NCI-H524 treated with DMSO at 0.1 percent for 48 hours (cell line): Measurements from ENCODE around the gene MNAT1.
"Not testable (repeated sequence)": the region's sequence is repeated elsewhere in the genome, so short reads cannot be mapped to it uniquely, and the experiment has no call there.

Experiments
- DNase-seq: peaks from one replicate; lab custom pipeline; 2025; lab: John Stamatoyannopoulos, UW

The MNAT1 gene

DNA sequence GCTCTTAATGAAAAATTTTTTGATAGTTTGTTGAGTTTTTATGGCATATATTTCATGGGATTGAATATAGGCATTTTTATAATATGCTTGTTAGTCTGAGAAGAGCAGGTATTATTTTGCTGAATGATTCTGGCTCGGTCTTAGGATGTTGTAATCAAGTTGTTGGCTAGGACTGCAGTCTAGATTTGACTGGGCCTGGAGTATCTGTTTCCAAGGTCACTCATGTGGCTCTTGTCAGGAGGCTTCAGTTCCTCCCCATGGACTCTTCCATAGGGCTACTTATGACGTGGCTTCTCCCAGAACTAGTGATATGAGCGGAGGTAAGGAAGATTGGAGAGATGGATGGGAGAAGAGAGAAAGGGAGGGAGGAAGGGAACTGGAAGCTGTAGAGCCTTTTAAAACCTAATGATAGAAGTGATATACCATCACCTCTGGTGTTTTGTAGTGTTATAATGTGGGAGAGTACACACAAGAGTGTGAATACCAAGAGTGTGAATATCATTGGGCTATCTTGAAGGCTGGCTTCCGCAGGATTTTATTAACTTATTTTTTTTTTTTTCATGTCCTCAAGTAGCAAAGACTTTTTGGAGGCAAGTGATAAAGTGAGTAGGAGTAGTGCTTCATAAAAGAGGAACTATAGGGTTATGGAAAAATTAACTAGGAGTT lies 4.4 kb downstream of the MNAT1 start:
- DNase-seq, result no peak

DNA sequence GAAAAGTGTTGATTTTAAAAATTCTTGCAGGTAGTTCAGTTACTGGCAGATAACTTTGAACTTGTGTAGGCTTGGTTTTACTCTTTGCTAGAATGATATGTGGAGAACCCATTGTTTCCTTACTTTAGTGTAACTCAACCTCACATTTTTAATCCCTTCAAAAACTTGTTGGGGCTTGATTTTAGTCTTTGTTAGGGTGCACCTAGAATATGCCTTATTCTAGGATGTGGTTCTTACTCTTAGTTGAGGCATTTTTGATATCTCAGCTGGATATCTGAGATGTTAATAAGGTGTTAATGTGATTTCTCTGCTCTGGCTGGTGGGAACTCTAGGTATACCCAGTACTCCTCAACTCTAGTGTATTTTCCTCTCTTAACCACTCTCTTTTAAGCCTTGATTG lies 10.0 kb downstream of the MNAT1 start:
- no peak for DNase-seq

GRCh38 chr14:60753264-60754119 lies 18.9 kb downstream of the MNAT1 start:
- DNase-seq, result no peak

DNA sequence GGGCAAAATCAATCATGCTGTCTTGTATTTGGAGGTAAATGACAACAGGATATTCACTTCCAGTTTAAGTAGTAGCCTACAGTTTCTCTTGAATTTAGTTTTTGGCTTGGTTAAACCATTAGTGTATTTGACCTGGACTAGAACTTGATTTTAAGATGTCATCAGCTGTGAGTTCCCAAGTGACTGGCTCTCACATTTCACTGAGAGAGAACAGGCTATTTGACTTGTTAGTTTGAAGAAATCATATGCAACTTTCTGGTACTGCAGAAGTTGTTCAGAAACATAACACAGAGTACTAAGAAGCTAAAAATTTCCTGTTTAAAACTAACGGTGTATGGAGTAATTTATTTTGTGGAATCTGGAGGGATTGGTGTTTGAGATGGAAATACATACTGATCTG lies 22.3 kb downstream of the MNAT1 start:
- DNase-seq, result no peak

- no peak for DNase-seq
Observed at GRCh38 chr14:60757567-60758002, 23.0 kb downstream of the MNAT1 start.

GRCh38 chr14:60758885-60759284 lies 24.3 kb downstream of the MNAT1 start:
- DNase-seq, result no peak

GRCh38 chr14:60760209-60760608 lies 25.6 kb downstream of the MNAT1 start:
- no peak for DNase-seq

DNA sequence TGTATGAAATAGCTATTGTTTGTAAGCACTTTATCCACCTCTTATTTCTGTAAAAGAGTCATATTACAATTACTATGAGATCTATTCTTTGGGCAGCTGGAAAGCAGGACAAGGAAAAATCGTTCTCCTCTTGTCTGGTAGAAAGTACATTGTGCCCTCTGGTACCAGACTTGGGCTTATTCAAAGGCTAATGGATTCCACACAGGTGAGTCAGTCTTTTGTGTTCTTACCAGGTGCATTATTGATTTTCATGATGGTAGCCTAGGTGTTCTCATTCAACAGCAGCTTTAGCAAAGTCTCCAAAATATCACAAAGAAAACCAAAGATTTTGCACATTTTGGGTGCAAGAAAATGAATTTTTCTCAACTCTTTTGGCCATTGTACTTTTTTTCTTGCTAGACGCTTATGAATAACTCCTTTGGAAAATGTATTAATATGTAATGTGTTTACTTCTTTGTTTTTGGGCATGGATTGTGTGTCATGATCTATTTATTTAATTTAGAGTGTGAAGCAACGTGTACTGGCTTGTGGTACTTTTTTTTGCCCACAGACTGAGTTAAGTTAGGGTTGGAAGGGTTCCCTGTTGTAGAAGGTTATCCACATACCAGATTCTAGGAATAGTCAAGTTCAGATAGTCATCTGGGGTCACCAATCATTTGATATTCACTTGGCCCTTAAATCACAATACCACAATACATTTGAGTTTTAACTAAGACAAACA lies 26.2 kb downstream of the MNAT1 start:
- no peak for DNase-seq

DNA sequence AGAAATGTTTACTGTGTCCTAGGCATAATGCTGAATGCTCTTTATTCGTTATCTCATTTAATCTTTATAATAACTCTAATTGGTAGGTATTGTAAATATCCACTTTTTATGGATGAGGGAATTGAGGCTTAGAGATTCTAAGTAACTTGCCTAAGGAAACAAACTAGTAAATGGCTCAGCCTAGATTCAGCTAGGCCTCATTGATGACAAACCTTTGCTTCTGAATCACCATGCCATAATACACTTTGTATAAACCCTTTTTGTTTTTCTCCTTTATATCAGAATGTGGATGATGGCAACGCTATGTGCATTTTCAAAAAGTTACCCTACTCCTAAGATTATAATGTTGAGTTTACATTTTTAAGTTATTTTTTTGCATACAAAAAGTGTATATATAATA lies 34.0 kb downstream of the MNAT1 start:
- no peak for DNase-seq

DNA sequence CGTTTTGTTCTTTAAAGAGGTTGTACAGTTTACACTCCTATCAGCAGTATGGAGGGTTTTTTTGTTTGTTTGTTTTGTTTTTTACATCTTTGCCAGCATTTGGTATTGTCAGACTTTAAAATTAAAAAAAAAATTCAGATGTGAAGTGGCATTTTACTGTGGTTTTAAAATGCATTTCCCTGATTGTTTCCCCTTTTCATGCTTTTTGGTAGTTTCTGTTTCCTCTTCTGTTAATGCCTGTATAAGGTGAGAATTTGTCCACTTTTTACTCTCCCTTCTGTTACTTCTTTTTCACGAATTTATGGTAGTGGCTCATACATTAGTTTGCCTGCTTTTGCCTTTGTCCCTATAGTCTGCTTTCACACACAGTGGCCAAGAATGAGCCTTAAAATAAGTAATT lies 36.6 kb downstream of the MNAT1 start:
- no peak for DNase-seq

GRCh38 chr14:60773558-60773957 lies 39.0 kb downstream of the MNAT1 start:
- no peak for DNase-seq

DNA sequence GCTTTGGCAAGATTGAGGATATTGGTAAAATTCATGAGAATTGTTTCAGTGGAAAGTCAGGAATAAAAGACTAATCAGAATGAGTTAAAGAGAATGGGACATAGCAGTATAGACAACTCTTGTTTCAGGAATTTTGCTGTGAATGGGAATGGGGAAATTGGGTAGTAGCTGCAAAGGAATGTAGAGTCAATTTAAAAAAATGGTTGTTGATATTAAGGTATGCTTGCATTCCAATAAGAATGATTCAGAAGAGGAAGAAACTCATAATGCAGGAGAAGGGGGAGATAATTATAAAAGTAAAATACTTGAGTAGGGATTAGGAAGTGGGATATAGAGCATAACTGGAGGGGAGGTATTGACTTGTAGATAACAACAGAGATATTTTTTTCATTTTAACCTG lies 40.7 kb downstream of the MNAT1 start:
- DNase-seq, result no peak

GRCh38 chr14:60777856-60778578 lies 43.5 kb downstream of the MNAT1 start:
- no peak for DNase-seq

DNA sequence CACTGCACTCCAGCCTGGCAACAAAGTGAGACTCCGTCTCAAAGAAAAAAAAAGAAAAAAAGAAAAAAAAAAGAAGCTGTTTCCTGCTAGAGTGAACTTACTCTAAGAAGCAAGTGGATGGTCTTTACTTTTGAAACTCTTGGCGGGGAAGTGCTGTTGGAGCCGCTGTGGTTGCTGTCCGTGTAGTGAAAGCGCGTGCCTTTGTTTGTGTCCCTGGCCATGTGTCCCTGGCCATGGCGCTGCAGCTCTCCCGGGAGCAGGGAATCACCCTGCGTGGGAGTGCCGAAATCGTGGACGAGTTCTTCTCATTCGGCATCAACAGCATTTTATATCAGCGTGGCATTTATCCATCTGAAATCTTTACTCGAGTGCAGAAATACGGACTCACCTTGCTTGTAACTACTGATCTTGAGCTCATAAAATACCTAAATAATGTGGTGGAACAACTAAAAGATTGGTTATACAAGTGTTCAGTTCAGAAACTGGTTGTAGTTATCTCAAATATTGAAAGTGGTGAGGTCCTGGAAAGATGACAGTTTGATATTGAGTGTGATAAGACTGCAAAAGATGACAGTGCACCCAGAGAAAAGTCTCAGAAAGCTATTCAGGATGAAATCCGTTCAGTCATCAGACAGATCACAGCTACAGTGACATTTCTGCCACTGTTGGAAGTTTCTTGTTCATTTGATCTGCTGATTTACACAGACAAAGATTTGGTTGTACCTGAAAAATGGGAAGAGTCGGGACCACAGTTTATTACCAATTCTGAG lies 45.4 kb downstream of the MNAT1 start:
- not testable (repeated sequence) for DNase-seq

GRCh38 chr14:60780558-60780957 lies 46.0 kb downstream of the MNAT1 start:
- not testable (repeated sequence) for DNase-seq

DNA sequence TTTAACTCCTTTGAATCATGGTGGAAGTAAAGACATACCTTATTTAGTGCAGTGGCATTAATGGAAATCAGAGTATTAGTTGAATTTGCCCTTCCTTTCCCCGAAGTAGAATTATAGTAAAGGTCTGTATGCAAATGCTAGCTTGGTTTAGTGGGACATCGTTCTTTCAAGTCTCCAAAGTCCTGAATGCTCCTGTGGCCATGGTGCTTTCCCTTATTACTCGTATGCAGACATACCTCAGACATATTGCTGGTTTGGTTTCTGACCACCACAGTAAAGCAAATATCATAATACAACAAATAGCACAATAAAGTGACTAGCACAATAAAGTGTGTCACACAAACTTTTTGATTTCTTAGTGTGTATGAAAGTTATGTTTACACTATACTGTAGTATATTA lies 52.3 kb downstream of the MNAT1 start:
- no peak for DNase-seq

GRCh38 chr14:60789656-60790055 lies 55.1 kb downstream of the MNAT1 start:
- no peak for DNase-seq

GRCh38 chr14:60790850-60791249 lies 56.3 kb downstream of the MNAT1 start:
- DNase-seq, result no peak

DNA sequence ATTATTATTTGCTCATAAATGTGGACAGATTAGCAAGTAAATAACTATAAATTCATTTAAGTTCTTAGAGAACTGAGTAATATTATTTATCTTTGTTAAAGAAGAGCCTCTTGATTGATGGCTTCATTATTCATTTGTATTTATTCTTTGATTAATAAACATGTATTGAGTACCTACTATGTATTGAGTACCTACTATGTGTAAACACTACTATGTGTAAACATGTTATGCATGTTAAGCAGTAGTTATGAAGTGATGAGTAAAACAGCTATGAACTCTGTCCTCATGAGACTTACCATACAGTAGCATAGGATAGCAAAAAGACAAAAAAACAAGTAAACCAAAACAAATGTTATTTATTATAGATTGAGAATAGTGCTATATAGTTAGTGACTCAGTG lies 61.9 kb downstream of the MNAT1 start:
- DNase-seq, result no peak

DNA sequence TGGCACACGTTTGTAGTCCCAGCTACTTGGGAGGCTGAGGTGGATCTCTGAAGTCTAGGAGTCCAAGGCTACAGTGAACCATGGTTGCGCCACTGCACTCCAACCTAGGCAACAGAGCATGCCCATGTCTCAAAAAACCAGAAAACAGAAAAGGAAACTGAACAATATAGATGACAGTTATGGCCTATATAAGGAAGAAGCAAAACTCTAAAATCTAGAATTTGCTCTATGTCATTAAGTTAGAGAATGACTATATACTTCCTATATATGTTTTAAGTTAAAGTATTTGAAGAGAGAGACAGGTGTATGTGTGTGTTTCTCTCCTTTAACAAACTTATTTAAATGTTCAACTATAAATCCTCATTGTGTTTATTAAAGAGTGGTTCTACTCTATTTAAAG lies 65.8 kb downstream of the MNAT1 start:
- DNase-seq, result no peak

DNA sequence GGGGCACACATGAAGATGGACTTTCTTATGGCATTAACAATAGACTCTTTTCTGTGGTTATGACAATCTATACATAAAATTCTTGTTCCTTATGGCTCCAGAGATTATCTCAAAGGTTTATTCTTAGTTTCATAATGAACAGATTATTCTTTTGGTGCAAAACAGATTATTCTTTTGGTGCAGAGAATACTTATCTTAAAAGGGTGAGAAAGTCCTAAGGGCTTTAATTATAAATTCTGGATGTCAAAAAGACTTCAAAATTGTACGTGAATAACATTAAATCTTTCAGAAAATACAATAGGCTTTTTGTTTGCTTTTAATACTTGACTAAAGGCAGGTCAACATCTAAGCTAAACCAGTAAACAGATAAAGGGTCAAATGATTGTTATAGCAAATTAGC lies 69.3 kb downstream of the MNAT1 start:
- DNase-seq, result no peak
